ENCODE results near the gene THSD4. TPM values are rescaled to one million over a fixed set of nuclear protein-coding genes. Genes with fewer than 3 reads are reported as not detected.
"Not testable (repeated sequence)": the region's sequence is repeated elsewhere in the genome, so short reads cannot be mapped to it uniquely, and the experiment has no call there.

Gene THSD4
- total RNA-seq, 1 donor = 15.6 TPM

- no peak overlapping the region for H3K27ac ChIP-seq (ENCODE audit: low read depth, low read length)
- TF ChIP-seq, protein P1, sequence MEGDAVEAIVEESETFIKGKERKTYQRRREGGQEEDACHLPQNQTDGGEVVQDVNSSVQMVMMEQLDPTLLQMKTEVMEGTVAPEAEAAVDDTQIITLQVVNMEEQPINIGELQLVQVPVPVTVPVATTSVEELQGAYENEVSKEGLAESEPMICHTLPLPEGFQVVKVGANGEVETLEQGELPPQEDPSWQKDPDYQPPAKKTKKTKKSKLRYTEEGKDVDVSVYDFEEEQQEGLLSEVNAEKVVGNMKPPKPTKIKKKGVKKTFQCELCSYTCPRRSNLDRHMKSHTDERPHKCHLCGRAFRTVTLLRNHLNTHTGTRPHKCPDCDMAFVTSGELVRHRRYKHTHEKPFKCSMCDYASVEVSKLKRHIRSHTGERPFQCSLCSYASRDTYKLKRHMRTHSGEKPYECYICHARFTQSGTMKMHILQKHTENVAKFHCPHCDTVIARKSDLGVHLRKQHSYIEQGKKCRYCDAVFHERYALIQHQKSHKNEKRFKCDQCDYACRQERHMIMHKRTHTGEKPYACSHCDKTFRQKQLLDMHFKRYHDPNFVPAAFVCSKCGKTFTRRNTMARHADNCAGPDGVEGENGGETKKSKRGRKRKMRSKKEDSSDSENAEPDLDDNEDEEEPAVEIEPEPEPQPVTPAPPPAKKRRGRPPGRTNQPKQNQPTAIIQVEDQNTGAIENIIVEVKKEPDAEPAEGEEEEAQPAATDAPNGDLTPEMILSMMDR (IDR thresholded peaks at IDR 0.05; ENCODE audit: extremely low read depth, low read depth, low read length) = no peak
- H4K20me1 ChIP-seq (ENCODE audit: insufficient read depth, low read length) = no peaks in the 10 kb centered on the region
- H3K36me3 ChIP-seq (ENCODE audit: insufficient read depth, low read length) = no peaks in the 10 kb centered on the region
- no peak overlapping the region for H3K4me3 ChIP-seq (ENCODE audit: insufficient read depth, low read length)
- H2AFZ ChIP-seq (ENCODE audit: low read length) = peak overlapping the region; percentile 50
- H3K4me1 ChIP-seq (ENCODE audit: insufficient read depth, low read length) = peaks cover 3% of the 10 kb centered on the region
- H3K27me3 ChIP-seq (ENCODE audit: insufficient read depth, low read length) = no peaks in the 10 kb centered on the region
- H3K4me2 ChIP-seq (ENCODE audit: insufficient read depth, low read length) = no peak overlapping the region
- no peaks in the 10 kb centered on the region for H3K9me3 ChIP-seq (ENCODE audit: low read depth, low read length)
- H3K79me2 ChIP-seq (ENCODE audit: insufficient read depth, low read length) = no peaks in the 10 kb centered on the region
- no peak for DNase-seq (ENCODE audit: insufficient read length, low spot score, missing footprints)
These were observed 601.7 kb downstream of the THSD4 start for GRCh38 chr15:71716990-71717389.

DNA sequence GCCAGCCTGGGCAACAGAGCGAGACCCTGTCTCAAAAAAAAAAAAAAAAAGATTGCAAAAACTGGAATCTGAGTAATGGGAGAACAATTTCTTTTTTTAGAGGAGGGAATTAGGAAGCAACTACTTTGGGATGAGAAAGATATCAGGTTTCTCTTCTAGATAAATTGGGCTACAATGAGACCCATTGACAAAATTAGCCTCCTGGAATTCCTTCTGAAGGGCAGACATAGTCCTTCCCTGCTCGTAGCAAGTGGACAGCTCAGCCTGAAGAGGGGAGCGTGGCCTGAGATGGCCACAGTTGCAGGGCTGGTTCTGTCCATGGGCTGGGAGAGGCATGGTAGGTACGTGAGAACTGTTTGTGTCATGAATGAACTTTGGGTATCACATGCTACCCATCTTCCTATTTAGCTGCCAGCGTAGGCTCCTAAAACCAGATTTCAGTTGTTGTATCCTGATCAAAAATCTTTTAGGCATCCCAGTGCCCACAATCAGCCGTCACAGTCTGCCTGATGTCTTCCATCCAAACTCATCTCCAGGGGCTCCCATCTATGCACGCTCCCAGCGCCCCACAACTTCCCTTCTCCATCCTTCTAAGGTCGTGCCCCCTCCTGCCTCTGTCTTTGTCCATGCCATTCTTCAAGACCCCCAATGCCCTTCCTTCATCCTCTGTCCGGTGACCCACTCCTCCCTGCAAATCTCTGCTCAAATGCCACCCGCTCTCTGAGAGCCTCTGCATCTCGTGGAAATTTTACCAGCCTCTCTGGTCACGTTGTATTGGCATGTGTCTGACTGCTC, 603.0 kb downstream of the THSD4 start:
- no peak overlapping the region for H3K4me3 ChIP-seq (ENCODE audit: insufficient read depth, low read length)
- H3K9me3 ChIP-seq (ENCODE audit: low read depth, low read length) = no peaks in the 10 kb centered on the region
- H3K4me2 ChIP-seq (ENCODE audit: insufficient read depth, low read length) = no peak overlapping the region
- no peak overlapping the region for H2AFZ ChIP-seq (ENCODE audit: low read length)
- H3K36me3 ChIP-seq (ENCODE audit: insufficient read depth, low read length) = no peaks in the 10 kb centered on the region
- no peak overlapping the region for H3K27ac ChIP-seq (ENCODE audit: low read depth, low read length)
- TF ChIP-seq, protein P1 (IDR thresholded peaks at IDR 0.05; ENCODE audit: extremely low read depth, low read depth, low read length) = no peak
- no peak for DNase-seq (ENCODE audit: insufficient read length, low spot score, missing footprints)
- H3K4me1 ChIP-seq (ENCODE audit: insufficient read depth, low read length) = peaks cover 3% of the 10 kb centered on the region
- H4K20me1 ChIP-seq (ENCODE audit: insufficient read depth, low read length) = no peaks in the 10 kb centered on the region
- no peaks in the 10 kb centered on the region for H3K27me3 ChIP-seq (ENCODE audit: insufficient read depth, low read length)
- no peaks in the 10 kb centered on the region for H3K79me2 ChIP-seq (ENCODE audit: insufficient read depth, low read length)

DNA sequence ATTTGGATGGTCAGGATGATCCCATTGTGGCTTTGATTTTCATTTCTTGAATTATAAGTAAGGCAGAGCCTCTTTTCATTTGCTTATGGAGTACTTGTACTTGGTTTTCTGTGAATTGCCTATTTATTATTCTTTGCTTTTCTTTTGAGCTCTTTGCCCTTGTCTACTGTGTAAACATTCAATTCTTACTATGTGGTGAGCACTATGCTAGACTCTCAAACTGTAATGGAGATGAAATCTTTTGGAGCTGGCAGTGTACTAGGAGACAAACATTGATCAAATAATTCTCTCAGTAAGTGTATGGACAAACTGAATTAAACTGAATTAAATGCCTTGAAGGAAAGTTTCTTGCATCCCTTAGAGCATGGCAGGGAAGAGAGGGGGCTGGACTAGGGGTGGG, 608.1 kb downstream of the THSD4 start:
- no peaks in the 10 kb centered on the region for H3K36me3 ChIP-seq (ENCODE audit: insufficient read depth, low read length)
- H3K4me3 ChIP-seq (ENCODE audit: insufficient read depth, low read length) = no peak overlapping the region
- H3K4me2 ChIP-seq (ENCODE audit: insufficient read depth, low read length) = no peak overlapping the region
- no peaks in the 10 kb centered on the region for H3K4me1 ChIP-seq (ENCODE audit: insufficient read depth, low read length)
- H3K9me3 ChIP-seq (ENCODE audit: low read depth, low read length) = no peaks in the 10 kb centered on the region
- DNase-seq (ENCODE audit: insufficient read length, low spot score, missing footprints) = no peak
- no peak overlapping the region for H3K27ac ChIP-seq (ENCODE audit: low read depth, low read length)
- TF ChIP-seq, protein P1 (IDR thresholded peaks at IDR 0.05; ENCODE audit: extremely low read depth, low read depth, low read length) = no peak
- H3K79me2 ChIP-seq (ENCODE audit: insufficient read depth, low read length) = no peaks in the 10 kb centered on the region
- H4K20me1 ChIP-seq (ENCODE audit: insufficient read depth, low read length) = no peaks in the 10 kb centered on the region
- no peak overlapping the region for H2AFZ ChIP-seq (ENCODE audit: low read length)
- no peaks in the 10 kb centered on the region for H3K27me3 ChIP-seq (ENCODE audit: insufficient read depth, low read length)

DNA sequence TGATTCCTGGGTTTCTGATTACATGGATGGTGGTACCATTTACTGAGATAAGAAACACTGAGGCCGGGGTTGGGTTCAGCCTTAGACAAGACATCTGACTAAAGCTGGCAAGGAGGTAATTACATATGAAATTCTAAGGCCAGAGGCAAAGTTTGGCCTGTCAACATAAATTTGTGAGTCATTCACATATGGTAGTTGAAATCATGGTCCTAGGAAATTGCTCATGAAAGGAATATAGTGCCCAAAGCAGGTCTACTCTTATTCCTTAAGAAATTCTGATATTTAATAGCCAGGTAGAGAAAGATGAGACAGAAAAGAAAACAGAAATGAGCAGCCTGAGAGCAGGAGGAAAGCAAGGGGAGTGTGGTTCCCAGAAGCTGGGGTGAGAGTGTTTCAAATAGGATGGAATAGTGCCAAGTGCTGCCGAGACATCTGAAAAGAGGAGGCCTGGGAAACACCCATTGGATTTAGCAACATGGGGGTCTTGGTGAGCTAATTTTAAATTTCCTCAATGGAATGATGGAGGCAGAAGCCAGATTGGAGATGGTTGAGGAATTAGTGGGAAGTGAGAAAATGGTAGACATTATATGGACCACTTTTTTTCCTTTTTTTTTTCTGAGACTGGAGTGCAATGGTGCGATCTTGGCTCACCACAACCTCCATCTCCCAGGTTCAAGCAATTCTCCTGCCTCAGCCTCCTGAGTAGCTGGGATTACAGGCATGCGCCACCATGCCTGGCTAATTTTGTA, 610.1 kb downstream of the THSD4 start:
- not testable (repeated sequence) for H3K4me1 ChIP-seq (ENCODE audit: insufficient read depth, low read length); H3K36me3 ChIP-seq (ENCODE audit: insufficient read depth, low read length); H3K4me3 ChIP-seq (ENCODE audit: insufficient read depth, low read length); H3K4me2 ChIP-seq (ENCODE audit: insufficient read depth, low read length); H3K27me3 ChIP-seq (ENCODE audit: insufficient read depth, low read length); H2AFZ ChIP-seq (ENCODE audit: low read length); H3K79me2 ChIP-seq (ENCODE audit: insufficient read depth, low read length); H3K27ac ChIP-seq (ENCODE audit: low read depth, low read length); H3K9me3 ChIP-seq (ENCODE audit: low read depth, low read length); H4K20me1 ChIP-seq (ENCODE audit: insufficient read depth, low read length)
- DNase-seq (ENCODE audit: insufficient read length, low spot score, missing footprints) = peak; percentile 27
